ENCODE measurements around the gene TAF11L4. TPM values are rescaled to one million over a fixed set of nuclear protein-coding genes. Genes with fewer than 3 reads are reported as not detected.

The TAF11L4 gene
- not detected in 2 replicates for total RNA-seq (ENCODE audit: low replicate concordance)

GRCh38 chr5:17521501-17521900 lies at the start of gene TAF11L4:
TSS of gene TAF11L4 (plus strand) at chr5:17521801.

DNA sequence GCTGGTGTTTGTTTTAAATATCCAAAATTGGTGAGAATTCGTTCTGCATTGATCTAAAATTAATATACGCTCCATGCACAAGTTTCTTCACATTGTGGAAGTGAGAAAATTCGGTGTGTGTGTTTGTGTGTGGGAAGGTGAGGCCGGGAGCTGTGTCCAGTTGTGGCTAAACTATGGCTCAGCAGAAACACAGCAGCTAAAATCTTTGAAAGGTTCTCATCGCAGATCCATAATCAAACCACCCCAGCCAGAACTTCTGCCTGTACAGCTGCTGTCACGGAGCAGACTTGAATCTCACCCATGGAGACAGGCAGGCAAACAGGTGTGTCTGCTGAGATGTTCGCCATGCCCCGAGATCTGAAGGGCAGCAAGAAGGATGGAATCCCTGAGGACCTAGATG lies 23.7 kb upstream of the TAF11L4 start, which contains the start of gene TAF11L2:
TAF11L2 (plus strand) TSS at position 301 of the 400 bp plus-strand sequence.

GRCh38 chr5:17518067-17518466 lies 3.5 kb upstream of the TAF11L4 start, which contains the start of gene TAF11L3:
TSS of gene TAF11L3 (plus strand) at chr5:17518367.

DNA sequence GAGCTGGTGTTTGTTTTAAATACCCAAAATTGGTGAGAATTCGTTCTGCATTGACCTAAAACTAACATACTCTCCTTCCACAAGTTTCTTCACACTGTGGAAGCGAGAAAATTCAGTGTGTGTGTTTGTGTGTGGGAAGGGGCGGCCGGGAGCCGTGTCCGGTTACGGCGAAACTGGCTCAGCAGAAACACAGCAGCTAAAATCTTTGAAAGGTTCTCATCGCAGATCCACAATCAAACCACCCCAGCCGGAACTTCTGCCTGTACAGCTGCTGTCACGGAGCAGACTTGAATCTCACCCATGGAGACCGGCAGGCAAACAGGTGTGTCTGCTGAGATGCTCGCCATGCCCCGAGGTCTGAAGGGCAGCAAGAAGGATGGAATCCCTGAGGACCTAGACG lies 3.3 kb downstream of the TAF11L4 start, which contains the start of gene TAF11L5:
TAF11L5 (plus strand) TSS at position 301 of the 400 bp plus-strand sequence.

DNA sequence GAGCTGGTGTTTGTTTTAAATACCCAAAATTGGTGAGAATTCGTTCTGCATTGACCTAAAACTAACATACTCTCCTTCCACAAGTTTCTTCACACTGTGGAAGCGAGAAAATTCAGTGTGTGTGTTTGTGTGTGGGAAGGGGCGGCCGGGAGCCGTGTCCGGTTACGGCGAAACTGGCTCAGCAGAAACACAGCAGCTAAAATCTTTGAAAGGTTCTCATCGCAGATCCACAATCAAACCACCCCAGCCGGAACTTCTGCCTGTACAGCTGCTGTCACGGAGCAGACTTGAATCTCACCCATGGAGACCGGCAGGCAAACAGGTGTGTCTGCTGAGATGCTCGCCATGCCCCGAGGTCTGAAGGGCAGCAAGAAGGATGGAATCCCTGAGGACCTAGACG lies 6.8 kb downstream of the TAF11L4 start, which contains the start of gene TAF11L6:
TAF11L6 (plus strand) TSS at position 301 of the 400 bp plus-strand sequence.

Other genes with a start within 250 kb of the TAF11L4 start
- gene TAF11L2, start 23.6 kb upstream of the TAF11L4 start, total RNA-seq (ENCODE audit: low replicate concordance) = not detected in 2 replicates
- not detected in 2 replicates for gene TAF11L3, start 3.4 kb upstream of the TAF11L4 start, total RNA-seq (ENCODE audit: low replicate concordance)
- gene TAF11L5, start 3.4 kb downstream of the TAF11L4 start, total RNA-seq (ENCODE audit: low replicate concordance) = not detected in 2 replicates
- not detected in 2 replicates for gene TAF11L6, start 6.9 kb downstream of the TAF11L4 start, total RNA-seq (ENCODE audit: low replicate concordance)
- gene TAF11L7, start 64.0 kb downstream of the TAF11L4 start, total RNA-seq (ENCODE audit: low replicate concordance) = not detected in 2 replicates
- gene TAF11L8, start 69.2 kb downstream of the TAF11L4 start, total RNA-seq (ENCODE audit: low replicate concordance) = not detected in 2 replicates
- gene TAF11L9, start 72.6 kb downstream of the TAF11L4 start, total RNA-seq (ENCODE audit: low replicate concordance) = not detected in 2 replicates
- not detected in 2 replicates for gene TAF11L10, start 76.0 kb downstream of the TAF11L4 start, total RNA-seq (ENCODE audit: low replicate concordance)
- gene TAF11L11, start 82.4 kb downstream of the TAF11L4 start, total RNA-seq (ENCODE audit: low replicate concordance) = not detected in 2 replicates
- not detected in 2 replicates for gene TAF11L12, start 88.6 kb downstream of the TAF11L4 start, total RNA-seq (ENCODE audit: low replicate concordance)
- gene TAF11L13, start 110.3 kb downstream of the TAF11L4 start, total RNA-seq (ENCODE audit: low replicate concordance) = not detected in 2 replicates
- not detected in 2 replicates for gene TAF11L14, start 112.7 kb downstream of the TAF11L4 start, total RNA-seq (ENCODE audit: low replicate concordance)